ENCODE measurements around the gene GSG1L.
A peak's percentile ranks its signal among the peaks of the same experiment; 100 is the strongest.
"Not testable (repeated sequence)": the region's sequence is repeated elsewhere in the genome, so short reads cannot be mapped to it uniquely, and the experiment has no call there.

Gene GSG1L

GRCh38 chr16:28000314-28001169 is 63.0 kb downstream of the GSG1L start:
- no peak for DNase-seq
- in situ Hi-C loops (cut with MboI; ENCODE audit: low pct_unique_long_range_greater_than_20kb, low sequenced_read_pairs): no loop called here

GRCh38 chr16:27999687-28000086 is 63.8 kb downstream of the GSG1L start:
- no peak for DNase-seq
- in situ Hi-C loops (cut with MboI; ENCODE audit: low pct_unique_long_range_greater_than_20kb, low sequenced_read_pairs): no loop called here

- peak; percentile 91 for DNase-seq
- in situ Hi-C loops (cut with MboI; ENCODE audit: low pct_unique_long_range_greater_than_20kb, low sequenced_read_pairs): no loop called here
Observed at GRCh38 chr16:27995378-27995777, 68.1 kb downstream of the GSG1L start.

- no peak for DNase-seq
- in situ Hi-C loops (cut with MboI; ENCODE audit: low pct_unique_long_range_greater_than_20kb, low sequenced_read_pairs): no loop called here
Observed at GRCh38 chr16:27994686-27995085, 68.8 kb downstream of the GSG1L start.

- in situ Hi-C loops (cut with MboI; ENCODE audit: low pct_unique_long_range_greater_than_20kb, low sequenced_read_pairs): no loop called here
- DNase-seq: peak; percentile 81
Observed at GRCh38 chr16:27993587-27993986, 69.9 kb downstream of the GSG1L start.

GRCh38 chr16:27991876-27992275 is 71.6 kb downstream of the GSG1L start:
- no peak for DNase-seq

GRCh38 chr16:27985981-27986380 is 77.5 kb downstream of the GSG1L start:
- in situ Hi-C loops (cut with MboI; ENCODE audit: low pct_unique_long_range_greater_than_20kb, low sequenced_read_pairs): no loop called here
- DNase-seq: no peak

More at GRCh38 chr16:27991876-27992275, 71.6 kb downstream of the GSG1L start:
- in situ Hi-C loops (cut with MboI; ENCODE audit: low pct_unique_long_range_greater_than_20kb, low sequenced_read_pairs): no loop called here

- in situ Hi-C loops (cut with MboI; ENCODE audit: low pct_unique_long_range_greater_than_20kb, low sequenced_read_pairs): no loop called here
- DNase-seq: no peak
Observed at GRCh38 chr16:27984121-27984520, 79.4 kb downstream of the GSG1L start.

GRCh38 chr16:27983244-27983643 is 80.3 kb downstream of the GSG1L start:
- in situ Hi-C loops (cut with MboI; ENCODE audit: low pct_unique_long_range_greater_than_20kb, low sequenced_read_pairs): no loop called here
- no peak for DNase-seq

- in situ Hi-C loops (cut with MboI; ENCODE audit: low pct_unique_long_range_greater_than_20kb, low sequenced_read_pairs): no loop called here
- no peak for DNase-seq
Observed at GRCh38 chr16:27982184-27982583, 81.3 kb downstream of the GSG1L start.

- in situ Hi-C loops (cut with MboI; ENCODE audit: low pct_unique_long_range_greater_than_20kb, low sequenced_read_pairs): no loop called here
- DNase-seq: no peak
Observed at GRCh38 chr16:27980919-27981700, 82.4 kb downstream of the GSG1L start.

- in situ Hi-C loops (cut with MboI; ENCODE audit: low pct_unique_long_range_greater_than_20kb, low sequenced_read_pairs): no loop called here
- DNase-seq: no peak
Observed at GRCh38 chr16:27980076-27980775, 83.3 kb downstream of the GSG1L start.

- DNase-seq: not testable (repeated sequence)
- in situ Hi-C loops (cut with MboI; ENCODE audit: low pct_unique_long_range_greater_than_20kb, low sequenced_read_pairs): loop anchor here (10.0 kb wide), 1 partner anchor 85 kb away; the partner anchor contains the start of gene GSG1L
Observed at GRCh38 chr16:27979668-27980067, 83.8 kb downstream of the GSG1L start.

GRCh38 chr16:27978876-27979275 is 84.6 kb downstream of the GSG1L start:
- in situ Hi-C loops (cut with MboI; ENCODE audit: low pct_unique_long_range_greater_than_20kb, low sequenced_read_pairs): loop anchor here (10.0 kb wide), 1 partner anchor 86 kb away; the partner anchor contains the start of gene GSG1L
- no peak for DNase-seq

- in situ Hi-C loops (cut with MboI; ENCODE audit: low pct_unique_long_range_greater_than_20kb, low sequenced_read_pairs): loop anchor here (10.0 kb wide), 1 partner anchor 87 kb away; the partner anchor contains the start of gene GSG1L
- no peak for DNase-seq
Observed at GRCh38 chr16:27977966-27978365, 85.5 kb downstream of the GSG1L start.

- in situ Hi-C loops (cut with MboI; ENCODE audit: low pct_unique_long_range_greater_than_20kb, low sequenced_read_pairs): loop anchor here (10.0 kb wide), 1 partner anchor 88 kb away; the partner anchor contains the start of gene GSG1L
- DNase-seq: no peak
Observed at GRCh38 chr16:27976990-27977389, 86.5 kb downstream of the GSG1L start.

GRCh38 chr16:27974896-27975540 is 88.5 kb downstream of the GSG1L start:
- in situ Hi-C loops (cut with MboI; ENCODE audit: low pct_unique_long_range_greater_than_20kb, low sequenced_read_pairs): loop anchor here (10.0 kb wide), 1 partner anchor 90 kb away; the partner anchor contains the start of gene GSG1L
- DNase-seq: no peak

- DNase-seq: no peak
- in situ Hi-C loops (cut with MboI; ENCODE audit: low pct_unique_long_range_greater_than_20kb, low sequenced_read_pairs): loop anchor here (10.0 kb wide), 1 partner anchor 91 kb away; the partner anchor contains the start of gene GSG1L
Observed at GRCh38 chr16:27973678-27974077, 89.8 kb downstream of the GSG1L start.

- in situ Hi-C loops (cut with MboI; ENCODE audit: low pct_unique_long_range_greater_than_20kb, low sequenced_read_pairs): loop anchor here (10.0 kb wide), 1 partner anchor 92 kb away; the partner anchor contains the start of gene GSG1L
- DNase-seq: peak; percentile 46
Observed at GRCh38 chr16:27972500-27972899, 91.0 kb downstream of the GSG1L start.

All from KBM-7 (cell line).